GM12878 (cell line): Measurements from ENCODE around the gene MZB1. TPM values are rescaled to one million over a fixed set of nuclear protein-coding genes. Genes with fewer than 3 reads are reported as not detected.

Experiments used
- ATAC-seq: fragments of 200-7000 bp; cut with Tn5 transposase; 3 replicates; pipeline ENCODE4 v1.9.1; 2020; ENCODE audit warnings: mild to moderate bottlenecking, moderate library complexity
- BruUV-seq: library from RNA; stranded (reverse); fragments of 400-500 nt; replicated peaks from 2 replicates; lab custom pipeline; 2021; lab: Mats Ljungman, UMichigan
- CTCF ChIA-PET: fragments of 300-600 bp; sonication (Branson Sonifier 250); formaldehyde crosslinking; extraction: SDS; loops from one replicate; lab custom pipeline; 2021; ENCODE audit warnings: inconsistent platforms; lab: Yijun Ruan, JAX
- POLR2A ChIA-PET: fragments of 350-600 bp; formaldehyde crosslinking; extraction: SDS; loops from one replicate; lab custom pipeline; 2021; ENCODE audit warnings: inconsistent platforms; lab: Charles Lee
- RAD21 ChIA-PET: fragments of 300-600 bp; sonication (Branson Sonifier 250); formaldehyde crosslinking; loops from one replicate; lab custom pipeline; 2023; ENCODE audit warnings: antibody characterized with exemption; ENCODE audit not compliant: unreplicated experiment; lab: Charles Lee
- SMC1A ChIA-PET: fragments of 300-600 bp; sonication (Branson Sonifier 250); formaldehyde crosslinking; loops from one replicate; lab custom pipeline; 2023; ENCODE audit not compliant: unreplicated experiment, uncharacterized antibody; lab: Charles Lee
- DNase-seq: peaks from one replicate; pipeline ENCODE4 v3.0.0-alpha.2; 2011; ENCODE audit warnings: low read depth, low spot score
- FAIRE-seq: peaks from 3 replicates; lab custom pipeline; 2011; peaks lifted over from hg19 to GRCh38; lab: Jason Lieb, UNC
- H2AFZ ChIP-seq: 2 replicates; pipeline ENCODE4 v1.6.0; 2011; ENCODE audit warnings: low read depth, low read length, control low read depth; ENCODE audit not compliant: control insufficient read depth
- H3K27ac ChIP-seq: 2 replicates; pipeline ENCODE4 v1.5.1; 2011; ENCODE audit warnings: control low read depth; ENCODE audit not compliant: control insufficient read depth, insufficient read depth
- H3K27me3 ChIP-seq, 2 experiments: replicated peaks in 1 of 2; 2 replicates each; pipeline versions ENCODE4 v1.6.0 to v1.6.1; 2011; ENCODE audit warnings: low read length in 1 of 2; ENCODE audit not compliant: control insufficient read depth in 2 of 2, insufficient read depth in 2 of 2
- H3K36me3 ChIP-seq, 2 experiments: 2 replicates each; pipeline ENCODE4 v1.5.1; 2011; ENCODE audit warnings: low read length in 1 of 2; ENCODE audit not compliant: control insufficient read depth in 2 of 2, insufficient read depth in 2 of 2
- H3K4me1 ChIP-seq: 2 replicates; pipeline ENCODE4 v1.6.1; 2011; ENCODE audit warnings: mild to moderate bottlenecking, low read length, moderate library complexity, mixed read lengths; ENCODE audit not compliant: control insufficient read depth, insufficient read depth
- H3K4me2 ChIP-seq: 2 replicates; pipeline ENCODE4 v1.6.0; 2011; ENCODE audit warnings: control low read depth; ENCODE audit not compliant: control insufficient read depth, insufficient read depth
- H3K4me3 ChIP-seq: fragments of 200-600 bp; sonication (generic); 2 replicates; pipeline ENCODE4 v1.5.1; 2016
- H3K79me2 ChIP-seq: 2 replicates; pipeline ENCODE4 v1.6.0; 2011; ENCODE audit warnings: low read length; ENCODE audit not compliant: control insufficient read depth, insufficient read depth
- H3K9ac ChIP-seq: 2 replicates; pipeline ENCODE4 v1.8.0; 2011; ENCODE audit warnings: low read length, control low read depth, mixed read lengths; ENCODE audit not compliant: control insufficient read depth, insufficient read depth
- H3K9me3 ChIP-seq: replicated peaks from 3 replicates; pipeline ENCODE4 v1.5.1; 2011; ENCODE audit warnings: mild to moderate bottlenecking, low read length; ENCODE audit not compliant: control insufficient read depth, insufficient read depth
- H4K20me1 ChIP-seq: 2 replicates; pipeline ENCODE4 v1.6.0; 2011; ENCODE audit not compliant: control insufficient read depth, insufficient read depth
- CHD4 ChIP-seq: fragments of 200-600 bp; sonication (generic); IDR thresholded peaks from 2 replicates; pipeline ENCODE4 v1.6.1; 2016; ENCODE audit warnings: mild to moderate bottlenecking
- CREM ChIP-seq: IDR thresholded peaks from 2 replicates; pipeline ENCODE4 v1.6.1; 2014; ENCODE audit warnings: antibody characterized with exemption, low read depth
- POLR2AphosphoS2 ChIP-seq: IDR thresholded peaks from 2 replicates; pipeline ENCODE4 v1.6.1; 2011; ENCODE audit warnings: low read depth, mild to moderate bottlenecking, low read length, improper control_type of control experiment, moderate library complexity
- POU2F2 ChIP-seq: IDR thresholded peaks from 3 replicates; pipeline ENCODE4 v1.6.1; 2011; ENCODE audit warnings: low read depth, mild to moderate bottlenecking, low read length, borderline replicate concordance
- SMAD5 ChIP-seq: IDR thresholded peaks from 2 replicates; pipeline ENCODE4 v1.6.1; 2016; ENCODE audit warnings: antibody characterized with exemption, low read depth
- SPI1 ChIP-seq: IDR thresholded peaks from 2 replicates; pipeline ENCODE4 v1.6.1; 2011; ENCODE audit warnings: low read depth, mild to moderate bottlenecking, low read length, moderate library complexity, borderline replicate concordance; ENCODE audit not compliant: insufficient read depth
- WGBS: methylation state at CpG from one replicate; pipeline ENCODE4 v1.1.6; 2016; ENCODE audit warnings: low lambda C conversion rate; ENCODE audit not compliant: insufficient replicate concordance, insufficient coverage; ENCODE audit errors: missing lambda C conversion rate; 5-methylcytosine and 5-hydroxymethylcytosine counted together
- in situ Hi-C: fragments of 300-500 bp; cut with MboI; formaldehyde crosslinking; loops from 9 replicates; pipeline ENCODE4 v1.14.3; 2018; ENCODE audit warnings: mixed read lengths
- intact Hi-C: fragments of 100-400 bp; cut with micrococcal nuclease; formaldehyde crosslinking; loops from one replicate; pipeline ENCODE4 v1.14.2; 2022; ENCODE audit not compliant: unreplicated experiment
- polyA plus RNA-seq, 11 experiments: library from polyadenylated mRNA; depleted of rRNA in 4 of 11; unstranded in 6 of 11; stranded (reverse) in 5 of 11; fragments of >200 nt; fragmentation: Nextera tagmentation in 4 of 11; fragmentation: Illumina TruSeq in 1 of 11; extraction: Ambion mirVana in 4 of 11; extraction: Trizol in 1 of 11; gene quantifications; 1 replicate in 1 of 11; 2 replicates in 10 of 11; pipeline versions ENCODE4 v1.2.1 to v1.2.3, GENCODE V29; 2011 to 2016; ENCODE audit warnings: inconsistent platforms in 2 of 11, missing spikeins in 2 of 11, low read depth in 1 of 11
- total RNA-seq, 4 experiments: library from RNA; depleted of rRNA in 3 of 4; stranded (reverse); fragments of >200 nt in 3 of 4; fragmentation: Illumina TruSeq in 1 of 4; extraction: Trizol in 1 of 4; gene quantifications; 2 replicates each; pipeline versions ENCODE4 v1.2.1 to v1.2.3, GENCODE V29; 2013 to 2021

MZB1 gene
- total and polyA plus RNA-seq, 10 of the 15 experiments (the other 5 are each of a cell fraction or from before 2014, with no cell fraction given) = 19.3 to 406 (median 188) TPM

DNA sequence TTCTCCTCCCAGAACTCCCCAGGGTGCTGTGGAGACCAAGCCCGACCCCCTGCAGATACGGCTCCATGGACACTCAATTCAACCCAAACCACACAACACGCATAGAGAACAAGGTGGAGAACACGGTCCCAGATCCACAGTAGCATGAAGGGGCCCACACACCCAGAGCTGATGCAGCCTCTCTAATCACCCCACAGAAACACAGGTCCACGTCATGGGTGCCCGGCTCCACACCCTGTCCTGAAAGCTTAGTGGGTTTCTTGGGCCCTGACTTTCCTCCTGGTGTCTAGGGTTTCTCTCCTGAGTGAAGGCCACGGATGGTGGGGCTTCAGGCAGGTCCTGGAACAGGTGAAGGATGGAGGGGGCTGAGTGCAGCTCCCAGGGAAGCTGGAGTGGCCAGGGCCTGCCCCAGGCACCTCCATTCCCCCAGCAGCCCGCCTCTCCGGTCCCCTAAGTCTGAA is 5.1 kb downstream of the MZB1 start:
- H3K9me3 ChIP-seq = no peaks in the 10 kb centered on the region
- H3K4me1 ChIP-seq = peaks cover 36% of the 10 kb centered on the region
- H3K27me3 ChIP-seq = no peaks in the 10 kb centered on the region
- TF ChIP-seq CREM (0 out of 2 replicates have a peak, but pooled peaks have one; percentile 12), SMAD5 (0 out of 2 replicates have a peak, but pooled peaks have one; percentile 53), CHD4 (no peak), POLR2AphosphoS2 (peak; percentile 14; the same call in 1 of the 2 replicates), POU2F2 (no peak)
- in situ Hi-C loops = no loop called here
- ChIA-PET POLR2A (no interaction called here), SMC1A (no interaction called here), RAD21 (interaction anchor here (1.0 kb wide), 1 partner anchor 18 kb away, joined by 3 read pairs; no protein-coding TSS in a partner anchor), CTCF (interaction anchor here (1.0 kb wide), 1 partner anchor 43 kb away, joined by 3 read pairs; the partner anchor contains the start of gene PAIP2)
- 30% methylated on average over 9 of the region's 9 CpGs for WGBS
- FAIRE-seq = no peak
- ATAC-seq = peak; percentile 3
- H3K9ac ChIP-seq = peak overlapping the region; percentile 42
- H3K36me3 ChIP-seq = no peaks in the 10 kb centered on the region; a peak in 2 of 4 replicates
- peak overlapping the region; percentile 51 for H3K4me2 ChIP-seq
- no peak overlapping the region; the same call in 1 of the 2 replicates for H2AFZ ChIP-seq
- no peak for DNase-seq
- intact Hi-C loops = loop anchor here (5.0 kb wide), 1 partner anchor 187 kb away; the partner anchor contains the start of gene SIL1
- peaks cover 29% of the 10 kb centered on the region for H3K79me2 ChIP-seq
- H3K4me3 ChIP-seq = 0 out of 2 replicates have a peak overlapping the region, but pooled peaks have one; percentile 17
- peak overlapping the region; percentile 62 for H3K27ac ChIP-seq
- no peaks in the 10 kb centered on the region for H4K20me1 ChIP-seq
- BruUV-seq = no TSS peak

- POLR2A ChIA-PET = no interaction called here
- SMC1A ChIA-PET = no interaction called here
Observed at GRCh38 chr5:139383993-139384590, 5.6 kb downstream of the MZB1 start.

More at GRCh38 chr5:139383993-139384590, 5.6 kb downstream of the MZB1 start:
- CTCF ChIA-PET = interaction anchor here (1.0 kb wide), 1 partner anchor 42 kb away, joined by 3 read pairs; the partner anchor contains the start of gene PAIP2
- ATAC-seq (no peak), FAIRE-seq (no peak), DNase-seq (no peak)
- no TSS peak for BruUV-seq
- in situ Hi-C loops = no loop called here
- no peak overlapping the region for H2AFZ ChIP-seq
- intact Hi-C loops = no loop called here
- H3K9me3 ChIP-seq = no peaks in the 10 kb centered on the region
- H3K27me3 ChIP-seq = no peaks in the 10 kb centered on the region
- H3K9ac ChIP-seq = no peak overlapping the region; the same call in 1 of the 2 replicates
- H3K79me2 ChIP-seq = peaks cover 23% of the 10 kb centered on the region
- RAD21 ChIA-PET = interaction anchor here (1.0 kb wide), 1 partner anchor 18 kb away, joined by 3 read pairs; no protein-coding TSS in a partner anchor
- 81% methylated on average over 7 of the region's 7 CpGs for WGBS
- no peak overlapping the region for H3K4me3 ChIP-seq
- TF ChIP-seq SPI1 = no peak
- 0 out of 3 replicates have a peak, but pooled peaks have one; percentile 7 for TF ChIP-seq POU2F2
- H3K36me3 ChIP-seq = no peaks in the 10 kb centered on the region; a peak in 2 of 4 replicates
- peak overlapping the region; percentile 62 for H3K27ac ChIP-seq
- no peak overlapping the region for H3K4me2 ChIP-seq
- H4K20me1 ChIP-seq = no peaks in the 10 kb centered on the region
- peaks cover 32% of the 10 kb centered on the region for H3K4me1 ChIP-seq
